Lung (tissue), 12 donors: ENCODE data around the gene BLZF1. TPM values are rescaled to one million over a fixed set of nuclear protein-coding genes. Genes with fewer than 3 reads are reported as not detected.
"Not testable (repeated sequence)": the region's sequence is repeated elsewhere in the genome, so short reads cannot be mapped to it uniquely, and the experiment has no call there.

Experiments used
- ATAC-seq: fragments of 200-7000 bp; cut with Tn5 transposase; one replicate; pipeline ENCODE4 v1.9.1; 2020; ENCODE audit warnings: moderate number of reproducible peaks; ENCODE audit not compliant: insufficient read depth, low FRiP score
- DNase-seq, 3 donors: peaks; one replicate each; pipeline ENCODE4 v3.0.0-alpha.2; 2013 to 2017
- H3K27ac ChIP-seq, 2 donors: one replicate each; pipeline ENCODE4 v1.5.1; 2013; ENCODE audit warnings: mild to moderate bottlenecking in 2 of 2, moderate library complexity in 2 of 2, control low read depth in 1 of 2, inconsistent platforms in 1 of 2, low read depth in 1 of 2, low read length in 1 of 2
- H3K27me3 ChIP-seq, 3 donors: one replicate each; pipeline ENCODE4 v1.5.1; 2013; ENCODE audit warnings: low read length in 2 of 3; ENCODE audit not compliant: control insufficient read depth in 3 of 3, insufficient read depth in 3 of 3
- H3K36me3 ChIP-seq, 4 donors: one replicate each; pipeline ENCODE4 v1.5.1; 2013; ENCODE audit warnings: low read length in 4 of 4, mild to moderate bottlenecking in 1 of 4, moderate library complexity in 1 of 4; ENCODE audit not compliant: control insufficient read depth in 4 of 4, insufficient read depth in 4 of 4
- H3K4me1 ChIP-seq, 5 donors: one replicate each; pipeline ENCODE4 v1.5.1; 2013; ENCODE audit warnings: low read length in 5 of 5, mild to moderate bottlenecking in 2 of 5, moderate library complexity in 1 of 5; ENCODE audit not compliant: control insufficient read depth in 5 of 5, insufficient read depth in 5 of 5
- H3K4me3 ChIP-seq: one replicate; pipeline ENCODE4 v1.5.1; 2013; ENCODE audit warnings: mild to moderate bottlenecking, control low read depth, moderate library complexity
- H3K9ac ChIP-seq, 2 donors: one replicate each; pipeline ENCODE4 v1.5.1; 2013; ENCODE audit warnings: low read length in 2 of 2, control low read depth in 1 of 2; ENCODE audit not compliant: insufficient read depth in 1 of 2
- H3K9me3 ChIP-seq, 4 donors: one replicate each; pipeline ENCODE4 v1.5.1; 2013; ENCODE audit warnings: low read length in 3 of 4, mild to moderate bottlenecking in 1 of 4, moderate library complexity in 1 of 4; ENCODE audit not compliant: control insufficient read depth in 4 of 4, insufficient read depth in 3 of 4
- CTCF ChIP-seq: IDR thresholded peaks from 2 replicates; pipeline ENCODE4 v1.5.1; 2012; ENCODE audit warnings: mild to moderate bottlenecking; ENCODE audit errors: control extremely low read depth, extremely low read depth
- WGBS, 2 donors: extraction: QIAGEN DNeasy Blood & Tissue Kit; methylation state at CpG; one replicate each; pipeline ENCODE4 v1.1.7; 2013; 5-methylcytosine and 5-hydroxymethylcytosine counted together
- polyA plus RNA-seq, 2 donors: library from polyadenylated mRNA; stranded (reverse); fragments of 200-250 nt; gene quantifications; one replicate each; pipeline ENCODE4 v1.2.1, GENCODE V29; 2013
- total RNA-seq, 2 donors: library from RNA; depleted of rRNA in 1 of 2; stranded (reverse); fragments of >200 nt in 1 of 2; gene quantifications; one replicate each; pipeline ENCODE4 v1.2.1, GENCODE V29; 2014 to 2021
- donor health status: control.
- donor health status: control.
- donor health status: Bipolar disorder and iron deficiency.
- donor health status: healthy.
- donor health status: DM: yes; HTN: yes; CAD: no.

Gene BLZF1
- total and polyA plus RNA-seq, 4 donors: 8.0 to 31.5 (median 16.5) TPM

GRCh38 chr1:169338617-169339016, 29.4 kb upstream of the BLZF1 start:
- Histone ChIP-seq H3K27ac (no peak overlapping the region), H3K36me3 (peaks cover 0 to 2% (median 0%) of the 10 kb centered on the region in 4 donors), H3K9me3 (no peaks in the 10 kb centered on the region), H3K4me1 (peaks cover 0 to 6% (median 0%) of the 10 kb centered on the region in 5 donors), H3K4me3 (no peak overlapping the region), H3K9ac (no peak overlapping the region), H3K27me3 (no peaks in the 10 kb centered on the region)
- ATAC-seq (no peak), DNase-seq (no peak)
- 34 to 40% methylated on average over 2 of the region's 2 CpGs for WGBS, 2 donors
- TF ChIP-seq CTCF: no peak

- no peak for TF ChIP-seq CTCF
- DNase-seq (no peak), ATAC-seq (no peak)
- Histone ChIP-seq H3K36me3 (peaks cover 0 to 2% (median 0%) of the 10 kb centered on the region in 4 donors), H3K9ac (no peak overlapping the region), H3K9me3 (no peaks in the 10 kb centered on the region), H3K27ac (no peak overlapping the region), H3K4me3 (no peak overlapping the region), H3K27me3 (no peaks in the 10 kb centered on the region), H3K4me1 (peaks cover 0 to 6% (median 0%) of the 10 kb centered on the region in 5 donors)
These were observed 28.2 kb upstream of the BLZF1 start for GRCh38 chr1:169339773-169340172.

GRCh38 chr1:169340882-169341281, 27.1 kb upstream of the BLZF1 start:
- DNase-seq: no peak
- H3K9me3 ChIP-seq: no peaks in the 10 kb centered on the region
- H3K27me3 ChIP-seq: no peaks in the 10 kb centered on the region
- no peak overlapping the region for H3K4me3 ChIP-seq
- 96 to 97% methylated on average over 5 of the region's 5 CpGs for WGBS, 2 donors
- no peak overlapping the region for H3K27ac ChIP-seq
- ATAC-seq: no peak
- peaks cover 0 to 6% (median 0%) of the 10 kb centered on the region in 5 donors for H3K4me1 ChIP-seq
- H3K36me3 ChIP-seq: no peaks in the 10 kb centered on the region
- no peak for TF ChIP-seq CTCF
- no peak overlapping the region for H3K9ac ChIP-seq

- H3K27ac ChIP-seq, DNase-seq, H3K4me3 ChIP-seq, H3K9me3 ChIP-seq, ATAC-seq, H3K4me1 ChIP-seq, H3K9ac ChIP-seq, H3K27me3 ChIP-seq, H3K36me3 ChIP-seq: not testable (repeated sequence)
- WGBS, 2 donors: 60 to 84% methylated on average over 3 of the region's 3 CpGs
These were observed 25.9 kb upstream of the BLZF1 start for GRCh38 chr1:169342096-169342495.
